WTC11 (cell line): Measurements from ENCODE around the gene SLC9A9.

Experiments used
- ESRRA ChIP-seq: sonication (generic); formaldehyde crosslinking; IDR thresholded peaks from 2 replicates; pipeline ENCODE4 v1.8.1; 2022; ENCODE audit warnings: mild to moderate bottlenecking, missing genetic modification reagents, borderline replicate concordance
- IRF1 ChIP-seq: sonication (generic); formaldehyde crosslinking; IDR thresholded peaks from 2 replicates; pipeline ENCODE4 v1.8.0; 2023; ENCODE audit warnings: missing genetic modification reagents
- JUN ChIP-seq: sonication (generic); formaldehyde crosslinking; IDR thresholded peaks from 2 replicates; pipeline ENCODE4 v1.8.0; 2023; ENCODE audit warnings: mild to moderate bottlenecking, missing genetic modification reagents
- SP1 ChIP-seq: sonication (generic); formaldehyde crosslinking; conservative IDR thresholded peaks from 2 replicates; pipeline ENCODE4 v1.8.1; 2022; ENCODE audit warnings: missing genetic modification reagents
- TF ChIP-seq, protein P1 (sequence below): fragments of 200-600 bp; IDR thresholded peaks from 2 replicates; pipeline ENCODE4 v1.8.0; 2022; ENCODE audit warnings: antibody characterized with exemption

GRCh38 chr3:143888846-143889245, 40.6 kb upstream of the SLC9A9 start:
- TF ChIP-seq ESRRA (CRISPR knock-in tag) (no peak), SP1 (CRISPR knock-in tag) (no peak), IRF1 (no peak), JUN (CRISPR knock-in tag) (no peak)
- TF ChIP-seq, protein P1, sequence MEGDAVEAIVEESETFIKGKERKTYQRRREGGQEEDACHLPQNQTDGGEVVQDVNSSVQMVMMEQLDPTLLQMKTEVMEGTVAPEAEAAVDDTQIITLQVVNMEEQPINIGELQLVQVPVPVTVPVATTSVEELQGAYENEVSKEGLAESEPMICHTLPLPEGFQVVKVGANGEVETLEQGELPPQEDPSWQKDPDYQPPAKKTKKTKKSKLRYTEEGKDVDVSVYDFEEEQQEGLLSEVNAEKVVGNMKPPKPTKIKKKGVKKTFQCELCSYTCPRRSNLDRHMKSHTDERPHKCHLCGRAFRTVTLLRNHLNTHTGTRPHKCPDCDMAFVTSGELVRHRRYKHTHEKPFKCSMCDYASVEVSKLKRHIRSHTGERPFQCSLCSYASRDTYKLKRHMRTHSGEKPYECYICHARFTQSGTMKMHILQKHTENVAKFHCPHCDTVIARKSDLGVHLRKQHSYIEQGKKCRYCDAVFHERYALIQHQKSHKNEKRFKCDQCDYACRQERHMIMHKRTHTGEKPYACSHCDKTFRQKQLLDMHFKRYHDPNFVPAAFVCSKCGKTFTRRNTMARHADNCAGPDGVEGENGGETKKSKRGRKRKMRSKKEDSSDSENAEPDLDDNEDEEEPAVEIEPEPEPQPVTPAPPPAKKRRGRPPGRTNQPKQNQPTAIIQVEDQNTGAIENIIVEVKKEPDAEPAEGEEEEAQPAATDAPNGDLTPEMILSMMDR: no peak
